GM12865 (cell line): ENCODE measurements around the gene GABRD.

Experiments used
- DNase-seq: peaks from one replicate; pipeline ENCODE4 v3.0.0; 2010; ENCODE audit warnings: low read depth
- H3K4me3 ChIP-seq: 2 replicates; pipeline ENCODE4 v1.5.1; 2011; ENCODE audit warnings: mild to moderate bottlenecking, low read depth, low read length, control low read depth
- TF ChIP-seq, protein P1 (sequence below): IDR thresholded peaks from 2 replicates; pipeline ENCODE4 v1.5.1; 2011; ENCODE audit warnings: low read length, control low read depth, low read depth, inconsistent platforms; ENCODE audit not compliant: insufficient read depth; ENCODE audit errors: missing control alignments

Gene GABRD

DNA sequence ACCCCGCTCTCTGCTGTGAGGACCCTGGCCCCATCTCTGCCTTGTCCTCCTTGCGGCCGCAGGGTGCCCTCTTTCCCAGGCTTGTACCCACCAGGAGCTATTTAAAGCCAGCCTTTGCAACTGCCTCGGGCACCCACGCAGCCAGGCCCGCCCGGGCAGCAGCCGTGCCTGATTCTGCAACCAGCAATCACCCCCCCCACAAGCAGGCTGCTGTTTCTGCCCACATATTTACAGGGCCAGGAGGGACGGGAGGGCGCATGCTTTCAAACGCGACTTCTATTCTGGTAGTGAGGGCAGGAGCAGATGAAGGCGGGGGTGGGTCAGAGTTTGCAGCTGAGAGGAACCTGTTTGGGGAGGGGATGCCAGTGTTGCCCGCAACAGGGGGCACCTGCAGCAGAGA is 13.6 kb downstream of the GABRD start:
- no peak for DNase-seq
- H3K4me3 ChIP-seq: no peak overlapping the region
- TF ChIP-seq, protein P1, sequence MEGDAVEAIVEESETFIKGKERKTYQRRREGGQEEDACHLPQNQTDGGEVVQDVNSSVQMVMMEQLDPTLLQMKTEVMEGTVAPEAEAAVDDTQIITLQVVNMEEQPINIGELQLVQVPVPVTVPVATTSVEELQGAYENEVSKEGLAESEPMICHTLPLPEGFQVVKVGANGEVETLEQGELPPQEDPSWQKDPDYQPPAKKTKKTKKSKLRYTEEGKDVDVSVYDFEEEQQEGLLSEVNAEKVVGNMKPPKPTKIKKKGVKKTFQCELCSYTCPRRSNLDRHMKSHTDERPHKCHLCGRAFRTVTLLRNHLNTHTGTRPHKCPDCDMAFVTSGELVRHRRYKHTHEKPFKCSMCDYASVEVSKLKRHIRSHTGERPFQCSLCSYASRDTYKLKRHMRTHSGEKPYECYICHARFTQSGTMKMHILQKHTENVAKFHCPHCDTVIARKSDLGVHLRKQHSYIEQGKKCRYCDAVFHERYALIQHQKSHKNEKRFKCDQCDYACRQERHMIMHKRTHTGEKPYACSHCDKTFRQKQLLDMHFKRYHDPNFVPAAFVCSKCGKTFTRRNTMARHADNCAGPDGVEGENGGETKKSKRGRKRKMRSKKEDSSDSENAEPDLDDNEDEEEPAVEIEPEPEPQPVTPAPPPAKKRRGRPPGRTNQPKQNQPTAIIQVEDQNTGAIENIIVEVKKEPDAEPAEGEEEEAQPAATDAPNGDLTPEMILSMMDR: no peak

DNA sequence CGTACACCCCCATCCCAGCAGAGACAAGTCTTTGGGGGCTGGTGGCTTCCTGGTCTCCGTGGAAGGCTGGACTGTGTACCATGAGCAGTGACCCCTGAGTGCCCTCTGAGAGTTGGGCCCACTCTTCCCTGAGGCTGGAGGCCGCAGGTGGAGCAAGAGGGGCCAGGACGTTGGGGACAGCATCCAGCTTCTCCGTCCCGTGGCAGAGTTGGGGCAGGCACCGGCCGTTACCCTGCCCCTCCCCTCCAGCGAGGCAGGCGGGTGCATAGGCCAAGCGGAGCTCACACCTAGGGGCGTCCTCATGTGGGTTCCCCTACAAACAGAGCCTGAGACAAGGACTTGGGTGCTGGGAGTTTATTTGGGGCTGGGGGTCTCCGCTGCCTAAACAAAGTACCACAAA is 14.0 kb downstream of the GABRD start:
- TF ChIP-seq, protein P1: no peak
- H3K4me3 ChIP-seq: no peak overlapping the region
- DNase-seq: no peak

GRCh38 chr1:2036287-2036686 is 17.1 kb downstream of the GABRD start:
- TF ChIP-seq, protein P1: no peak
- DNase-seq: no peak
- H3K4me3 ChIP-seq: no peak overlapping the region

- TF ChIP-seq, protein P1: no peak
- no peak overlapping the region for H3K4me3 ChIP-seq
- no peak for DNase-seq
Measured at GRCh38 chr1:2037314-2037979, 18.3 kb downstream of the GABRD start.

DNA sequence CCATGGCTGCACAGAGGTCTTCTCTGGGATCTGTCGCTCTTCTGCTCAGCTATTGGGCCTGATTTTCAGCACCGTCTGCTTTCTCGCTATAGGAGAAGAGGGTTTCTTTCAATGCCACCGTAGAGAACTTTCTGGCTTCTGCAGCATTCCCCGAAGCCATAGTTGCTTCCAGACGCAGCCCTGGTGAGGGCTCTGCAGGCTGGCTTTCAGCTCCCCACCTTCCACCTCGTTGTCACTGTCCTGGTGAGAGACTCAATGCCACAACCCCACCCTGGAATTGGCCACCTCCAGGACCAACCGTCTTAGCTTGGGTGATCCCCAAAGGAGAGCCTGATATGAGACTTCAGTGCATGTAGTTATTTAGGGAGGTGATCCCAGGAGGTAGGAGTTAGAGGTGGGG is 19.1 kb downstream of the GABRD start:
- no peak overlapping the region for H3K4me3 ChIP-seq
- TF ChIP-seq, protein P1: no peak
- no peak for DNase-seq

DNA sequence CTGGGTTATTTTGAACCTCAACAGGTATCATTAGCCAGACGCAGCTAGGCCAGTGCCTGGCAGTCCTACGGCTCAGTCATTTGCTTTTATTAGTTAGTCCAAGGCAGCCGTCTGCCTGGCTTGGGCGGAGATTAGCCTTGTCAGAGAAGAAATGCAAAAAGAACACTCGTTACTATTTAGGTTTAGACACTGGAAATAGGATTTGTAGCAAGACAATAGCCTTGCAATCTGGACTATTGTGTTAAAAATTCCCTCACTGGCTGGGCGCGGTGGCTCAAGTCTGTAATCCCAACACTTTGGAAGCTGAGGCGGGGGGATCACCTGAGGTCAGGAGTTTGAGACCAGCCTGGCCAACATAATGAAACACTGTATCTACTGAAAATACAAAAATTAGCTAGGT is 20.1 kb downstream of the GABRD start:
- no peak for DNase-seq
- TF ChIP-seq, protein P1: no peak

DNA sequence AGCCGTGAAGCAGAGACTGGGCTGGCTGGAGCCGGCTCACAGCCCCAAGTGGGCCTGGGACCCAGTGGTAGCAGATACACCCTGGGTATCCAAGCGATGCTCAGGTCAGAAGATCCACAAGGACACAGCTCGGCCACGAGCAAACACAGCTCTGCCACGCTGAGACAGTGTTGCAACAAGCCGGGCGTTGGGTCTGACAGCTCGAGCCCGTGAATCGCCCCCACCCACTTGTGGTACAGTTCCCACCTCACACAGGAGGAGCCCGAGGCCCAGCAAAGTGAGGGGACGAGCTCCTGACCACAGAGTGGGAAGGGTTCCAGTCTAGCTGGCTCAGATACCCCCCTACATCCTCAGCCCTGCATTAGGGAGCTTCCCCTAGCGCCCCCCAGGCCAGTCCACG is 22.2 kb downstream of the GABRD start:
- no peak for DNase-seq
- no peak overlapping the region for H3K4me3 ChIP-seq
- TF ChIP-seq, protein P1: no peak

More for the DNA sequence above, 20.1 kb downstream of the GABRD start:
- no peak overlapping the region for H3K4me3 ChIP-seq
